EL (cell line): ENCODE measurements around the gene EML6.

ENCODE experiments used
- DNase-seq: peaks from one replicate; pipeline ENCODE4 v3.0.0-alpha.2; 2016

EML6 gene

GRCh38 chr2:54918647-54919280 is 195.3 kb downstream of the EML6 start:
- DNase-seq = no peak

- DNase-seq = no peak
Measured at GRCh38 chr2:54920660-54921059, 197.2 kb downstream of the EML6 start.

- DNase-seq = no peak
Measured at GRCh38 chr2:54924121-54924520, 200.7 kb downstream of the EML6 start.

- DNase-seq = no peak
Measured at GRCh38 chr2:54925022-54925421, 201.6 kb downstream of the EML6 start.

GRCh38 chr2:54927085-54927750 is 203.8 kb downstream of the EML6 start:
- no peak for DNase-seq

- DNase-seq = no peak
Measured at GRCh38 chr2:54927751-54928615, 204.5 kb downstream of the EML6 start.

- DNase-seq = no peak
Measured at GRCh38 chr2:54928719-54929118, 205.3 kb downstream of the EML6 start.

- DNase-seq = no peak
Measured at GRCh38 chr2:54931473-54931872, 208.0 kb downstream of the EML6 start.

- DNase-seq = no peak
Measured at GRCh38 chr2:54935389-54935788, 211.9 kb downstream of the EML6 start.

GRCh38 chr2:54936766-54937165 is 213.3 kb downstream of the EML6 start:
- no peak for DNase-seq

GRCh38 chr2:54939446-54940118 is 216.1 kb downstream of the EML6 start:
- DNase-seq = no peak

- no peak for DNase-seq
Measured at GRCh38 chr2:54940723-54941122, 217.3 kb downstream of the EML6 start.

GRCh38 chr2:54941248-54941984 is 218.0 kb downstream of the EML6 start:
- DNase-seq = no peak

GRCh38 chr2:54942373-54942772 is 218.9 kb downstream of the EML6 start:
- no peak for DNase-seq

- no peak for DNase-seq
Measured at GRCh38 chr2:54944724-54945326, 221.4 kb downstream of the EML6 start.

GRCh38 chr2:54945391-54946219 is 222.1 kb downstream of the EML6 start:
- peak; percentile 81 for DNase-seq

- no peak for DNase-seq
Measured at GRCh38 chr2:54946220-54946805, 222.9 kb downstream of the EML6 start.

GRCh38 chr2:54947136-54947535 is 223.7 kb downstream of the EML6 start:
- no peak for DNase-seq

- no peak for DNase-seq
Measured at GRCh38 chr2:54947646-54948045, 224.2 kb downstream of the EML6 start.

- DNase-seq = no peak
Measured at GRCh38 chr2:54948120-54948519, 224.7 kb downstream of the EML6 start.

- DNase-seq = peak; percentile 36
Measured at GRCh38 chr2:54949431-54949830, 226.0 kb downstream of the EML6 start.
